GM23248 (cell line): ENCODE measurements around the gene PRSS50.

Experiments
- EZH2 ChIP-seq: fragments of 200-600 bp; sonication (generic); IDR thresholded peaks from 2 replicates; pipeline ENCODE4 v1.6.1; 2018; ENCODE audit warnings: antibody characterized with exemption, mild to moderate bottlenecking; ENCODE audit not compliant: insufficient read depth, poor library complexity, severe bottlenecking
- EZH2phosphoT487 ChIP-seq: fragments of 200-600 bp; sonication (generic); IDR thresholded peaks from 2 replicates; pipeline ENCODE4 v1.6.1; 2018; ENCODE audit warnings: antibody characterized with exemption, moderate library complexity, mild to moderate bottlenecking, low read depth; ENCODE audit not compliant: insufficient read depth

DNA sequence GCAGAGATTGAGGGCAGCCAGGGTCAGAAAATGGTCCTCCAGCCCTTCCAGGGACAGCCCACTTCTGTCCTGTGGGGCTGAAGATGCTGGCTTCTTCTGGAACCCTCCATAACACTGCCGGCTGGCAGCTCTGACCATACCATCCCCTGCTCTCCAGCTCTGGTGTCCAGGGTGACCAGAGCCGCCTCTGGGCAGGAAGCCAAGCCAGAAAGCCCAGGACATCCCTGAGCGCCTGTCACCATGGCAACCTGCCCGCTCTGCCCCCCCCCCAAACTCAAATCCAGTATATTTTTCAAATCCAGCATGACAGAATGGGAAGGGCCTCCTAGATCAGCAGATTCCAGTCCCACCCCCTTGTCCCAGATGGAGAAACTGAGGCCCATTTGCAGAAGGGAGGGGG is 16.9 kb downstream of the PRSS50 start:
- TF ChIP-seq EZH2 (no peak), EZH2phosphoT487 (no peak)
